Dendritic cell treated with granulocyte-macrophage colony-stimulating factor and Interleukin-4, amounts not matched to agents 40 ng/mL and 50 ng/mL, for 4 days (primary cell): ENCODE measurements around the gene FHIP2A.
"Not testable (repeated sequence)": the region's sequence is repeated elsewhere in the genome, so short reads cannot be mapped to it uniquely, and the experiment has no call there.

Source experiments
- H3K27ac Mint-ChIP-seq: one replicate; pipeline ENCODE4 v1.8.0; 2022; ENCODE audit warnings: mild to moderate bottlenecking, mixed read lengths
- H3K27me3 Mint-ChIP-seq: one replicate; pipeline ENCODE4 v1.8.0; 2022; ENCODE audit warnings: mild to moderate bottlenecking, mixed read lengths
- H3K36me3 Mint-ChIP-seq: one replicate; pipeline ENCODE4 v1.8.0; 2022; ENCODE audit warnings: low read depth, mixed read lengths
- H3K4me1 Mint-ChIP-seq: one replicate; pipeline ENCODE4 v1.8.0; 2022; ENCODE audit warnings: low read depth, mixed read lengths
- H3K4me3 Mint-ChIP-seq: one replicate; pipeline ENCODE4 v1.8.0; 2022; ENCODE audit warnings: mild to moderate bottlenecking, moderate library complexity, mixed read lengths
- H3K9me3 Mint-ChIP-seq: one replicate; pipeline ENCODE4 v1.8.0; 2022; ENCODE audit warnings: mixed read lengths
- intact Hi-C: fragments of 100-400 bp; cut with micrococcal nuclease; formaldehyde crosslinking; loops from one replicate; pipeline ENCODE4 v1.15.0; 2022

Gene FHIP2A

GRCh38 chr10:114825513-114826253 lies 4.1 kb downstream of the FHIP2A start:
- Mint-ChIP-seq H3K4me1 (peaks cover 27% of the 10 kb centered on the region), H3K4me3 (no peak overlapping the region), H3K27me3 (no peaks in the 10 kb centered on the region), H3K36me3 (peaks cover 14% of the 10 kb centered on the region), H3K27ac (no peak overlapping the region), H3K9me3 (no peaks in the 10 kb centered on the region)
- intact Hi-C loops = no loop called here

- H3K27ac Mint-ChIP-seq = no peak overlapping the region
- peaks cover 29% of the 10 kb centered on the region for H3K36me3 Mint-ChIP-seq
- H3K4me3 Mint-ChIP-seq = no peak overlapping the region
Measured at GRCh38 chr10:114829160-114829909, 7.8 kb downstream of the FHIP2A start.

GRCh38 chr10:114831186-114831867 lies 9.7 kb downstream of the FHIP2A start:
- H3K27me3 Mint-ChIP-seq = no peaks in the 10 kb centered on the region
- H3K9me3 Mint-ChIP-seq = no peaks in the 10 kb centered on the region
- peaks cover 5% of the 10 kb centered on the region for H3K4me1 Mint-ChIP-seq
- peaks cover 35% of the 10 kb centered on the region for H3K36me3 Mint-ChIP-seq
- H3K4me3 Mint-ChIP-seq = no peak overlapping the region
- H3K27ac Mint-ChIP-seq = no peak overlapping the region
- intact Hi-C loops = no loop called here

More at GRCh38 chr10:114829160-114829909, 7.8 kb downstream of the FHIP2A start:
- intact Hi-C loops = no loop called here
- Mint-ChIP-seq H3K9me3 (no peaks in the 10 kb centered on the region), H3K4me1 (peaks cover 20% of the 10 kb centered on the region), H3K27me3 (no peaks in the 10 kb centered on the region)

GRCh38 chr10:114837690-114838089 lies 16.1 kb downstream of the FHIP2A start:
- H3K36me3 Mint-ChIP-seq = peaks cover 66% of the 10 kb centered on the region
- H3K9me3 Mint-ChIP-seq = no peaks in the 10 kb centered on the region
- H3K27me3 Mint-ChIP-seq = no peaks in the 10 kb centered on the region
- no peak overlapping the region for H3K27ac Mint-ChIP-seq
- no peak overlapping the region for H3K4me3 Mint-ChIP-seq
- no peaks in the 10 kb centered on the region for H3K4me1 Mint-ChIP-seq
- intact Hi-C loops = no loop called here

GRCh38 chr10:114839901-114840300 lies 18.3 kb downstream of the FHIP2A start:
- Mint-ChIP-seq H3K27ac (no peak overlapping the region), H3K36me3 (peaks cover 71% of the 10 kb centered on the region), H3K27me3 (no peaks in the 10 kb centered on the region), H3K4me1 (no peaks in the 10 kb centered on the region), H3K4me3 (no peak overlapping the region), H3K9me3 (no peaks in the 10 kb centered on the region)
- intact Hi-C loops = no loop called here

- Mint-ChIP-seq H3K36me3 (peaks cover 91% of the 10 kb centered on the region), H3K4me3 (no peak overlapping the region), H3K9me3 (peaks cover 13% of the 10 kb centered on the region), H3K4me1 (no peaks in the 10 kb centered on the region), H3K27me3 (no peaks in the 10 kb centered on the region), H3K27ac (no peak overlapping the region)
- intact Hi-C loops = no loop called here
Measured at GRCh38 chr10:114845978-114846693, 24.6 kb downstream of the FHIP2A start.

- H3K4me3 Mint-ChIP-seq, H3K27me3 Mint-ChIP-seq, H3K4me1 Mint-ChIP-seq, H3K27ac Mint-ChIP-seq, intact Hi-C loops: not testable (repeated sequence)
- H3K36me3 Mint-ChIP-seq = peaks cover 93% of the 10 kb centered on the region
- peaks cover 13% of the 10 kb centered on the region for H3K9me3 Mint-ChIP-seq
Measured at GRCh38 chr10:114847517-114847916, 25.9 kb downstream of the FHIP2A start.

- Mint-ChIP-seq H3K36me3 (peaks cover 94% of the 10 kb centered on the region), H3K27me3 (no peaks in the 10 kb centered on the region), H3K27ac (no peak overlapping the region), H3K4me1 (no peaks in the 10 kb centered on the region), H3K9me3 (peaks cover 13% of the 10 kb centered on the region), H3K4me3 (no peak overlapping the region)
- intact Hi-C loops = no loop called here
Measured at GRCh38 chr10:114849674-114850073, 28.1 kb downstream of the FHIP2A start.

GRCh38 chr10:114850126-114850525 lies 28.5 kb downstream of the FHIP2A start:
- no peak overlapping the region for H3K27ac Mint-ChIP-seq
- H3K4me1 Mint-ChIP-seq = no peaks in the 10 kb centered on the region
- H3K36me3 Mint-ChIP-seq = peaks cover 94% of the 10 kb centered on the region
- intact Hi-C loops = no loop called here
- H3K27me3 Mint-ChIP-seq = no peaks in the 10 kb centered on the region
- H3K4me3 Mint-ChIP-seq = no peak overlapping the region
- H3K9me3 Mint-ChIP-seq = peaks cover 13% of the 10 kb centered on the region

GRCh38 chr10:114851336-114851735 lies 29.8 kb downstream of the FHIP2A start:
- peaks cover 95% of the 10 kb centered on the region for H3K36me3 Mint-ChIP-seq
- peaks cover 13% of the 10 kb centered on the region for H3K9me3 Mint-ChIP-seq
- intact Hi-C loops = no loop called here
- no peaks in the 10 kb centered on the region for H3K27me3 Mint-ChIP-seq
- no peak overlapping the region for H3K4me3 Mint-ChIP-seq
- H3K4me1 Mint-ChIP-seq = no peaks in the 10 kb centered on the region
- H3K27ac Mint-ChIP-seq = no peak overlapping the region

GRCh38 chr10:114852197-114852596 lies 30.6 kb downstream of the FHIP2A start:
- no peak overlapping the region for H3K4me3 Mint-ChIP-seq
- H3K4me1 Mint-ChIP-seq = no peaks in the 10 kb centered on the region
- H3K27ac Mint-ChIP-seq = no peak overlapping the region
- H3K27me3 Mint-ChIP-seq = no peaks in the 10 kb centered on the region
- intact Hi-C loops = no loop called here
- peaks cover 13% of the 10 kb centered on the region for H3K9me3 Mint-ChIP-seq
- peaks cover 95% of the 10 kb centered on the region for H3K36me3 Mint-ChIP-seq

- H3K27ac Mint-ChIP-seq = no peak overlapping the region
- H3K9me3 Mint-ChIP-seq = peaks cover 2% of the 10 kb centered on the region
- peaks cover 90% of the 10 kb centered on the region for H3K36me3 Mint-ChIP-seq
- H3K4me1 Mint-ChIP-seq = no peaks in the 10 kb centered on the region
- no peak overlapping the region for H3K4me3 Mint-ChIP-seq
- no peaks in the 10 kb centered on the region for H3K27me3 Mint-ChIP-seq
- intact Hi-C loops = no loop called here
Measured at GRCh38 chr10:114854906-114855305, 33.3 kb downstream of the FHIP2A start.

GRCh38 chr10:114855776-114856543 lies 34.4 kb downstream of the FHIP2A start:
- H3K4me1 Mint-ChIP-seq = no peaks in the 10 kb centered on the region
- no peak overlapping the region for H3K27ac Mint-ChIP-seq
- no peak overlapping the region for H3K4me3 Mint-ChIP-seq
- H3K9me3 Mint-ChIP-seq = no peaks in the 10 kb centered on the region
- H3K27me3 Mint-ChIP-seq = no peaks in the 10 kb centered on the region
- intact Hi-C loops = no loop called here
- H3K36me3 Mint-ChIP-seq = peaks cover 88% of the 10 kb centered on the region
